B cell (primary cell): ENCODE data around the gene FTCD. TPM values are rescaled to one million over a fixed set of nuclear protein-coding genes. Genes with fewer than 3 reads are reported as not detected.

Source experiments
- ATAC-seq: fragments of 200-7000 bp; cut with Tn5 transposase; one replicate; pipeline ENCODE4 v1.10.0; 2021; ENCODE audit warnings: low read depth, mild to moderate bottlenecking, moderate number of reproducible peaks, moderate library complexity
- CTCF ChIA-PET: fragments of 350-600 bp; sonication (Branson Sonifier 250); formaldehyde crosslinking; loops from one replicate; lab custom pipeline; 2021; ENCODE audit warnings: antibody characterized with exemption, inconsistent platforms; lab: Charles Lee
- POLR2A ChIA-PET: fragments of 350-600 bp; sonication (Branson Sonifier 250); formaldehyde crosslinking; loops from one replicate; lab custom pipeline; 2021; ENCODE audit warnings: antibody characterized with exemption; lab: Charles Lee
- DNase-seq: peaks from one replicate; pipeline ENCODE4 v3.0.0; 2013
- H2AFZ ChIP-seq: 2 replicates; pipeline ENCODE4 v1.6.1; 2012; ENCODE audit warnings: mild to moderate bottlenecking, low read depth, low read length; ENCODE audit not compliant: insufficient read depth, poor library complexity, severe bottlenecking
- H3K27ac ChIP-seq, 2 donors: 1 replicate in 1 of 2; 2 replicates in 1 of 2; pipeline ENCODE4 v1.5.1; 2012 to 2013; ENCODE audit warnings: low read length in 2 of 2, mild to moderate bottlenecking in 2 of 2, moderate library complexity in 1 of 2
- H3K27me3 ChIP-seq, 4 experiments: fragments of 200-600 bp in 1 of 4; sonication (generic) in 1 of 4; replicated peaks in 1 of 4; 1 replicate in 2 of 4; 2 replicates in 2 of 4; pipeline versions ENCODE4 v1.6.1 to v1.7.0; 2013 to 2016; ENCODE audit warnings: low read length in 3 of 4, mild to moderate bottlenecking in 2 of 4, mixed read lengths in 1 of 4, moderate library complexity in 1 of 4; ENCODE audit not compliant: insufficient read depth in 4 of 4, control insufficient read depth in 3 of 4; ENCODE audit errors: control extremely low read depth in 1 of 4
- H3K36me3 ChIP-seq, 2 experiments: replicated peaks in 1 of 2; 1 replicate in 1 of 2; 2 replicates in 1 of 2; pipeline versions ENCODE4 v1.6.1 to v1.7.1; 2013; ENCODE audit warnings: low read length in 1 of 2; ENCODE audit not compliant: insufficient read depth in 2 of 2, control insufficient read depth in 1 of 2; ENCODE audit errors: control extremely low read depth in 1 of 2, extremely low read depth in 1 of 2
- H3K4me1 ChIP-seq, 2 donors: fragments of 200-600 bp in 1 of 2; sonication (generic) in 1 of 2; 1 replicate in 1 of 2; 2 replicates in 1 of 2; pipeline versions ENCODE4 v1.5.1 to v1.6.1; 2013 to 2017; ENCODE audit warnings: low read length in 2 of 2; ENCODE audit not compliant: control insufficient read depth in 2 of 2, insufficient read depth in 2 of 2
- H3K4me2 ChIP-seq: replicated peaks from 2 replicates; pipeline ENCODE3; 2012; ENCODE audit warnings: mild to moderate bottlenecking, low read depth, low read length; ENCODE audit not compliant: poor library complexity, severe bottlenecking
- H3K4me3 ChIP-seq, 5 experiments: fragments of 200-600 bp in 1 of 5; sonication (generic) in 1 of 5; 1 replicate in 3 of 5; 2 replicates in 2 of 5; pipeline versions ENCODE4 v1.5.1 to v1.7.0; 2011 to 2016; ENCODE audit warnings: low read length in 4 of 5, mild to moderate bottlenecking in 4 of 5, low read depth in 2 of 5, control low read depth in 1 of 5, moderate library complexity in 1 of 5; ENCODE audit not compliant: insufficient read depth in 1 of 5; ENCODE audit errors: control extremely low read depth in 1 of 5, extremely low read depth in 1 of 5
- H3K79me2 ChIP-seq: fragments of 200-600 bp; sonication (generic); one replicate; pipeline ENCODE4 v1.6.0; 2016; ENCODE audit warnings: low read length; ENCODE audit not compliant: control insufficient read depth, insufficient read depth
- H3K9ac ChIP-seq: fragments of 200-600 bp; sonication (generic); 2 replicates; pipeline ENCODE4 v1.6.1; 2017; ENCODE audit warnings: mild to moderate bottlenecking, low read length, moderate library complexity
- H3K9me3 ChIP-seq, 3 donors: one replicate each; pipeline versions ENCODE4 v1.6.1 to v1.7.1; 2013; ENCODE audit warnings: low read length in 2 of 3; ENCODE audit not compliant: control insufficient read depth in 2 of 3, insufficient read depth in 1 of 3; ENCODE audit errors: control extremely low read depth in 1 of 3
- H4K20me1 ChIP-seq: 2 replicates; pipeline ENCODE4 v1.6.0; 2012; ENCODE audit warnings: mild to moderate bottlenecking, low read length; ENCODE audit not compliant: insufficient read depth, control insufficient read depth, poor library complexity, severe bottlenecking
- H3K27ac Mint-ChIP-seq: one replicate; pipeline ENCODE4 v1.8.0; 2021; ENCODE audit warnings: mixed read lengths
- H3K27me3 Mint-ChIP-seq: one replicate; pipeline ENCODE4 v1.8.0; 2021; ENCODE audit warnings: mixed read lengths
- H3K4me1 Mint-ChIP-seq: one replicate; pipeline ENCODE4 v1.8.0; 2021; ENCODE audit warnings: mixed read lengths
- H3K4me3 Mint-ChIP-seq: one replicate; pipeline ENCODE4 v1.8.0; 2021; ENCODE audit warnings: mixed read lengths
- H3K9me3 Mint-ChIP-seq: one replicate; pipeline ENCODE4 v1.8.0; 2022; ENCODE audit warnings: mixed read lengths; ENCODE audit not compliant: insufficient read depth
- CTCF ChIP-seq: fragments of 200-600 bp; IDR thresholded peaks from one replicate; pipeline ENCODE4 v1.8.0; 2022; ENCODE audit warnings: antibody characterized with exemption, mild to moderate bottlenecking
- EZH2 ChIP-seq: IDR thresholded peaks from 2 replicates; pipeline ENCODE4 v1.6.1; 2012; ENCODE audit warnings: borderline replicate concordance, low read depth, mild to moderate bottlenecking, moderate library complexity, low read length; ENCODE audit not compliant: insufficient read depth, poor library complexity, severe bottlenecking
- WGBS: methylation state at CpG from one replicate; pipeline ENCODE4 v1.1.5; 2013; ENCODE audit warnings: missing lambda C conversion rate; ENCODE audit not compliant: insufficient coverage; 5-methylcytosine and 5-hydroxymethylcytosine counted together
- intact Hi-C: fragments of 100-400 bp; cut with micrococcal nuclease; formaldehyde crosslinking; loops from one replicate; pipeline ENCODE4 v1.10.0; 2022
- polyA plus RNA-seq: library from polyadenylated mRNA; depleted of rRNA; stranded (reverse); fragments of >200 nt; gene quantifications from 2 replicates; pipeline ENCODE4 v1.2.3, GENCODE V29; 2012
- total RNA-seq, 2 donors: library from RNA; stranded (reverse); fragments of 120-200 nt in 1 of 2; gene quantifications; 1 replicate in 1 of 2; 2 replicates in 1 of 2; pipeline versions ENCODE4 v1.2.3 to v1.2.4, GENCODE V29; 2013 to 2022

The FTCD gene
- total and polyA plus RNA-seq, 2 donors (not counting 1 experiment from before 2014, with no cell fraction given), result 0.22 to 0.39 TPM

GRCh38 chr21:46114963-46115362 is 40.4 kb downstream of the FTCD start:
- Mint-ChIP-seq H3K4me3 (no peak overlapping the region), H3K4me1 (no peaks in the 10 kb centered on the region), H3K27ac (no peak overlapping the region), H3K27me3 (no peaks in the 10 kb centered on the region), H3K9me3 (no peaks in the 10 kb centered on the region)
- CTCF ChIA-PET, result no interaction called here
- no peaks in the 10 kb centered on the region for H3K27me3 ChIP-seq
- H3K4me3 ChIP-seq, result no peak overlapping the region
- H3K79me2 ChIP-seq, result no peaks in the 10 kb centered on the region
- TF ChIP-seq EZH2, result no peak
- no peak for TF ChIP-seq CTCF
- no peak overlapping the region for H3K27ac ChIP-seq
- no peak for ATAC-seq
- H4K20me1 ChIP-seq, result no peaks in the 10 kb centered on the region
- no peaks in the 10 kb centered on the region for H3K4me1 ChIP-seq
- H3K4me2 ChIP-seq, result no peak overlapping the region
- H3K9me3 ChIP-seq, result peaks cover 0 to 31% (median 0%) of the 10 kb centered on the region in 3 donors
- no peak for DNase-seq
- no peak overlapping the region for H2AFZ ChIP-seq
- H3K36me3 ChIP-seq, result no peaks in the 10 kb centered on the region
- H3K9ac ChIP-seq, result no peak overlapping the region
- POLR2A ChIA-PET, result no interaction called here
- intact Hi-C loops, result no loop called here
- WGBS, result 87% methylated on average over 4 of the region's 4 CpGs

GRCh38 chr21:46113497-46114176 is 41.7 kb downstream of the FTCD start:
- Mint-ChIP-seq H3K4me1 (no peaks in the 10 kb centered on the region), H3K27ac (no peak overlapping the region), H3K27me3 (no peaks in the 10 kb centered on the region), H3K9me3 (no peaks in the 10 kb centered on the region), H3K4me3 (no peak overlapping the region)
- CTCF ChIA-PET, result interaction anchor here (0.7 to 1.5 kb wide), 2 partner anchors 30 to 40 kb away, joined by 3 to 4 read pairs; no protein-coding TSS in a partner anchor
- 91% methylated on average over 11 of the region's 16 CpGs for WGBS
- DNase-seq (no peak), ATAC-seq (no peak)
- H3K79me2 ChIP-seq, result no peaks in the 10 kb centered on the region
- H3K4me3 ChIP-seq, result no peak overlapping the region
- TF ChIP-seq CTCF, result no peak
- no peak for TF ChIP-seq EZH2
- H2AFZ ChIP-seq, result no peak overlapping the region
- no peaks in the 10 kb centered on the region for H3K4me1 ChIP-seq
- H3K4me2 ChIP-seq, result no peak overlapping the region
- no peaks in the 10 kb centered on the region for H4K20me1 ChIP-seq
- H3K9me3 ChIP-seq, result peaks cover 0 to 44% (median 0%) of the 10 kb centered on the region in 3 donors
- no peak overlapping the region for H3K27ac ChIP-seq
- no peak overlapping the region for H3K9ac ChIP-seq
- H3K36me3 ChIP-seq, result no peaks in the 10 kb centered on the region
- no peaks in the 10 kb centered on the region for H3K27me3 ChIP-seq
- intact Hi-C loops, result no loop called here
- POLR2A ChIA-PET, result no interaction called here
